ENCODE data around the gene GTF3C1. TPM values are rescaled to one million over a fixed set of nuclear protein-coding genes. Genes with fewer than 3 reads are reported as not detected.

The GTF3C1 gene
- total RNA-seq, 1 donor from 2014 or later, result 106 TPM

DNA sequence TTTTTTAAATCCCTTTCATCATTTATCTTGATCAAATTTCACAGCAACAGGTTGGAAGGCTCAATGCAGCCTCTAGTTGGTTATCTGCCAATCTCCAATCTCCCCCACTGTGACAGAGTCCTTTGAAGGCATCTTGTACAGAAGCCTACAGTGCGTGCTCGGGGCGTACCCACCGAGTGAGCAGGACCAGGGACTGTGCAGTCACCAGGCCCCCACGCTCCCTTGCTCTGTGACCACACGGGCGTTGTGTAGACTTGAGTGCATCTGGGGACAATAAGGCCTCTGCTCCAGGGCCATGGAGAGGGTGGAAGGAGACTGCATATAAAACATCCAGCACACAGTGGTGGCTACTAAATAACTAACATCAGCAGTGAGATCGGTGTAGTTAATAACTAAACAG is 63.4 kb downstream of the GTF3C1 start:
- TF ChIP-seq, protein P1, sequence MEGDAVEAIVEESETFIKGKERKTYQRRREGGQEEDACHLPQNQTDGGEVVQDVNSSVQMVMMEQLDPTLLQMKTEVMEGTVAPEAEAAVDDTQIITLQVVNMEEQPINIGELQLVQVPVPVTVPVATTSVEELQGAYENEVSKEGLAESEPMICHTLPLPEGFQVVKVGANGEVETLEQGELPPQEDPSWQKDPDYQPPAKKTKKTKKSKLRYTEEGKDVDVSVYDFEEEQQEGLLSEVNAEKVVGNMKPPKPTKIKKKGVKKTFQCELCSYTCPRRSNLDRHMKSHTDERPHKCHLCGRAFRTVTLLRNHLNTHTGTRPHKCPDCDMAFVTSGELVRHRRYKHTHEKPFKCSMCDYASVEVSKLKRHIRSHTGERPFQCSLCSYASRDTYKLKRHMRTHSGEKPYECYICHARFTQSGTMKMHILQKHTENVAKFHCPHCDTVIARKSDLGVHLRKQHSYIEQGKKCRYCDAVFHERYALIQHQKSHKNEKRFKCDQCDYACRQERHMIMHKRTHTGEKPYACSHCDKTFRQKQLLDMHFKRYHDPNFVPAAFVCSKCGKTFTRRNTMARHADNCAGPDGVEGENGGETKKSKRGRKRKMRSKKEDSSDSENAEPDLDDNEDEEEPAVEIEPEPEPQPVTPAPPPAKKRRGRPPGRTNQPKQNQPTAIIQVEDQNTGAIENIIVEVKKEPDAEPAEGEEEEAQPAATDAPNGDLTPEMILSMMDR (IDR thresholded peaks at IDR 0.05; ENCODE audit: partially characterized antibody, unreplicated experiment), result no peak
- Mint-ChIP-seq H3K36me3 (ENCODE audit: unreplicated experiment) (peaks cover 4% of the 10 kb centered on the region), H3K4me3 (ENCODE audit: unreplicated experiment) (no peak overlapping the region), H3K27me3 (ENCODE audit: unreplicated experiment) (peaks cover 3% of the 10 kb centered on the region), H3K27ac (ENCODE audit: unreplicated experiment) (no peak overlapping the region), H3K9me3 (ENCODE audit: unreplicated experiment) (no peaks in the 10 kb centered on the region), H3K4me1 (ENCODE audit: low read depth, unreplicated experiment) (no peaks in the 10 kb centered on the region)
- no peak for DNase-seq

DNA sequence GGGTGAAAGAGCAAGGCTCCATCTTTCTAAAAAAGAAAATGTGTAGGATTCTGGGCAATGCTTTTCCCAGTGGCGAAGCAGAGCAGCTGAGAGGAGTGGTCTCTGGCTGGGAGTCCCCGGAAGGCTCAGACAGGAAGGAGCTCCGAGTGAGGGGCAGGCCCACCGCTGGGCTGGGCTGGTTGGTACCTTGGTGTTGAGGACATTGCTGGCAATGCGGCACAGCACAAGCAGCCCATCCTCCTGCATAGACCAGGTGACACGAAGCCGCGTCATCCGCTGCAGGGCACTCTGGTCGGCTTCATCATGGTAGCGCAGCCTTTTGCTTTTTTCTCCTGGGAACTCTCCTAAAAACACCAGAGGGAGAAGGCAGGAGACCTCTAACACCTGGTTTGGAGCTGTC is 63.9 kb downstream of the GTF3C1 start:
- TF ChIP-seq, protein P1 (IDR thresholded peaks at IDR 0.05; ENCODE audit: partially characterized antibody, unreplicated experiment), result no peak
- peaks cover 4% of the 10 kb centered on the region for H3K36me3 Mint-ChIP-seq (ENCODE audit: unreplicated experiment)
- H3K27me3 Mint-ChIP-seq (ENCODE audit: unreplicated experiment), result peaks cover 3% of the 10 kb centered on the region
- no peaks in the 10 kb centered on the region for H3K4me1 Mint-ChIP-seq (ENCODE audit: low read depth, unreplicated experiment)
- no peak overlapping the region for H3K4me3 Mint-ChIP-seq (ENCODE audit: unreplicated experiment)
- H3K9me3 Mint-ChIP-seq (ENCODE audit: unreplicated experiment), result no peaks in the 10 kb centered on the region
- H3K27ac Mint-ChIP-seq (ENCODE audit: unreplicated experiment), result no peak overlapping the region
- DNase-seq, result no peak

DNA sequence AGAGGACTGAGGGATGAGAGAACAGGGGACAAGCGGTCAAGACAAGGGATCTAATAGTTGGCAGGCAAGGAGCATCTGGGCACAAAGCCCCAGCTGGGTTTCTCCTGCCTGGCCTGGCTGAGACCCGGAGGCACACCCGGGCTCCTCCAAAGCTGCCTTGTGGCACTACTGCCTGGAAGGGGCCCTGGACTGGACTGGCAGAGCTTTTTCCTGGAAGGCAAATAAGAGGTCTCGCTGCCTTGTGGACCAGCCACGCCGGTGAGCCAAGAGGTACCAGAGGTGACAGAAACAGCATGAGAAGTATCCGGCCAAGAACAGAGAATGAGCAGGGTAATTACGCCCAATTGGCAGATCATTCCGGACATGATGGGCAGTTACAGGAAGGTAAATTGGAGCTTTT is 64.6 kb downstream of the GTF3C1 start:
- Mint-ChIP-seq H3K27me3 (ENCODE audit: unreplicated experiment) (peaks cover 3% of the 10 kb centered on the region), H3K4me1 (ENCODE audit: low read depth, unreplicated experiment) (no peaks in the 10 kb centered on the region), H3K4me3 (ENCODE audit: unreplicated experiment) (no peak overlapping the region), H3K27ac (ENCODE audit: unreplicated experiment) (no peak overlapping the region), H3K9me3 (ENCODE audit: unreplicated experiment) (no peaks in the 10 kb centered on the region), H3K36me3 (ENCODE audit: unreplicated experiment) (peaks cover 4% of the 10 kb centered on the region)
- TF ChIP-seq, protein P1 (IDR thresholded peaks at IDR 0.05; ENCODE audit: partially characterized antibody, unreplicated experiment), result no peak
- DNase-seq, result no peak

DNA sequence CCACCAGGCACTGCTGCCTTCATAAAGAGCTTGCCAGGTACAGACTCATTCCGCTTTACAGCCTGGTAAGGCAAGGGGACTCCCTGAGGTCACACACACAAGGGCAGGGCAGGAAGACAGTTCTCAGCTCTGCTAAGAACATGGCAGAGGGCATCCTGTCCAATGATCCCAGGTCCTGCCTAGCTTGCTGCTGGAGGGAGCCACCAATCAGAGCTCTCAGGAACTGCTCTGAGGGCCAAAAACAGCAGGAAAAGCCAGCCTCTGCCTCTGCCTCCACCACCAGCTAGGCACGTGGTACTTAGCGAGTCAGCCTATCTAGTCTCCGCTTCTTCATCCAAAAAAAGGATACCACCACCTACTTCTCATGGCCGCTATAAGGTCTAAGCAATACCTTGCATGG is 66.1 kb downstream of the GTF3C1 start:
- TF ChIP-seq, protein P1 (IDR thresholded peaks at IDR 0.05; ENCODE audit: partially characterized antibody, unreplicated experiment), result no peak

DNA sequence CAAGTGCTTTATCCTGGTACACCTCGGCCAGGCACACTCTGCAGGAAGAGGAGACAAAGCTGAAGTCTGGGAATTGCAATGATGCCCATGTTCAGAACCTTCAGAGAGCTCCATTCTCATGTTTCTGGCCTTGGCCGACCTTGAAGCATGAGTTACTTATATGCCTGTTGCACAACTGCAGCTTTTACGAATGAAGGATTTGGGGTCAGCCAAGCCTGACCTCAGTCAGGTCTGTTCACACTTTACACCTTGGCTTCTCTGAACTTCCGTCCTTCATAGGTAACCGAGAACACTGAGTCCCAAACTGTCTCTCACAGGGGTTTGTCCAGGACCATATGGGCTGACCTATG is 66.7 kb downstream of the GTF3C1 start:
- peaks cover 3% of the 10 kb centered on the region for H3K27me3 Mint-ChIP-seq (ENCODE audit: unreplicated experiment)
- H3K9me3 Mint-ChIP-seq (ENCODE audit: unreplicated experiment), result no peaks in the 10 kb centered on the region
- H3K27ac Mint-ChIP-seq (ENCODE audit: unreplicated experiment), result no peak overlapping the region
- H3K36me3 Mint-ChIP-seq (ENCODE audit: unreplicated experiment), result peaks cover 4% of the 10 kb centered on the region
- H3K4me1 Mint-ChIP-seq (ENCODE audit: low read depth, unreplicated experiment), result no peaks in the 10 kb centered on the region
- H3K4me3 Mint-ChIP-seq (ENCODE audit: unreplicated experiment), result no peak overlapping the region
- DNase-seq, result no peak
- TF ChIP-seq, protein P1 (IDR thresholded peaks at IDR 0.05; ENCODE audit: partially characterized antibody, unreplicated experiment), result no peak

More for the DNA sequence above, 66.1 kb downstream of the GTF3C1 start:
- Mint-ChIP-seq H3K4me3 (ENCODE audit: unreplicated experiment) (no peak overlapping the region), H3K36me3 (ENCODE audit: unreplicated experiment) (peaks cover 4% of the 10 kb centered on the region), H3K9me3 (ENCODE audit: unreplicated experiment) (no peaks in the 10 kb centered on the region), H3K27ac (ENCODE audit: unreplicated experiment) (no peak overlapping the region), H3K27me3 (ENCODE audit: unreplicated experiment) (peaks cover 3% of the 10 kb centered on the region), H3K4me1 (ENCODE audit: low read depth, unreplicated experiment) (no peaks in the 10 kb centered on the region)
- no peak for DNase-seq
